SK-N-MC (cell line): ENCODE measurements around the gene PDE8A.

ENCODE experiments used
- DNase-seq: peaks from one replicate; pipeline ENCODE4 v3.0.0-alpha.2; 2011; ENCODE audit warnings: low read depth, low spot score
- H3K27ac ChIP-seq: fragments of 200-600 bp; sonication (generic); 2 replicates; pipeline ENCODE4 v1.5.1; 2016; ENCODE audit warnings: mixed run types
- H3K36me3 ChIP-seq: fragments of 200-600 bp; sonication (generic); 2 replicates; pipeline ENCODE4 v1.6.1; 2017; ENCODE audit warnings: antibody characterized with exemption, low read length, mixed read lengths; ENCODE audit not compliant: insufficient read depth
- H3K4me3 ChIP-seq: fragments of 200-600 bp; sonication (generic); 2 replicates; pipeline ENCODE4 v1.5.1; 2016
- H3K9ac ChIP-seq: fragments of 200-600 bp; sonication (generic); 2 replicates; pipeline ENCODE4 v1.8.0; 2017; ENCODE audit warnings: mixed run types, mixed read lengths; ENCODE audit not compliant: insufficient read length
- H3K9me3 ChIP-seq: fragments of 200-600 bp; sonication (generic); 2 replicates; pipeline ENCODE4 v1.6.1; 2017; ENCODE audit warnings: low read depth, mild to moderate bottlenecking, antibody characterized with exemption, low read length, moderate library complexity, mixed read lengths
- EZH2 ChIP-seq: fragments of 200-600 bp; sonication (generic); IDR thresholded peaks from one replicate; pipeline ENCODE4 v1.6.1; 2017; ENCODE audit warnings: antibody characterized with exemption
- FOXP2 ChIP-seq: optimal IDR thresholded peaks from 2 replicates; pipeline ENCODE3; 2011; ENCODE audit warnings: mild to moderate bottlenecking, moderate library complexity; ENCODE audit not compliant: insufficient read depth; ENCODE audit errors: extremely low read length, control extremely low read depth
- POLR2AphosphoS5 ChIP-seq: IDR thresholded peaks from 2 replicates; pipeline ENCODE4 v1.6.1; 2012; ENCODE audit warnings: mild to moderate bottlenecking, low read depth, low read length, borderline replicate concordance

Gene PDE8A

GRCh38 chr15:84981711-84982300 is at the start of gene PDE8A:
PDE8A (plus strand) TSS chr15:84981856; CDS start chr15:84982163, 307 bp downstream.
- no peak for DNase-seq
- peak within 1 kb of the TSS; percentile 82 for H3K9ac ChIP-seq
- peak within 1 kb of the TSS; percentile 85 for H3K27ac ChIP-seq
- TF ChIP-seq FOXP2: no peak
- no peak for TF ChIP-seq EZH2
- TF ChIP-seq POLR2AphosphoS5: no peak
- H3K4me3 ChIP-seq: peak within 1 kb of the TSS; percentile 99
- H3K9me3 ChIP-seq: no peaks in the 10 kb centered on the region
- no peaks in the 10 kb centered on the region for H3K36me3 ChIP-seq

GRCh38 chr15:84934942-84935729 is 46.5 kb upstream of the PDE8A start:
- no peaks in the 10 kb centered on the region for H3K9me3 ChIP-seq
- DNase-seq: no peak
- no peak overlapping the region for H3K9ac ChIP-seq
- H3K27ac ChIP-seq: no peak overlapping the region
- no peaks in the 10 kb centered on the region for H3K36me3 ChIP-seq
- H3K4me3 ChIP-seq: no peak overlapping the region
- TF ChIP-seq POLR2AphosphoS5: no peak

GRCh38 chr15:84937144-84937543 is 44.5 kb upstream of the PDE8A start:
- TF ChIP-seq EZH2 (no peak), FOXP2 (no peak), POLR2AphosphoS5 (no peak)
- Histone ChIP-seq H3K27ac (no peak overlapping the region), H3K9ac (no peak overlapping the region), H3K36me3 (no peaks in the 10 kb centered on the region), H3K9me3 (no peaks in the 10 kb centered on the region), H3K4me3 (no peak overlapping the region)
- no peak for DNase-seq

- DNase-seq: no peak
- Histone ChIP-seq H3K9me3 (no peaks in the 10 kb centered on the region), H3K27ac (no peak overlapping the region)
Measured at GRCh38 chr15:84938726-84939125, 42.9 kb upstream of the PDE8A start.

GRCh38 chr15:84940399-84940798 is 41.3 kb upstream of the PDE8A start:
- no peak overlapping the region for H3K27ac ChIP-seq
- no peak overlapping the region for H3K9ac ChIP-seq
- no peak overlapping the region for H3K4me3 ChIP-seq
- no peak for DNase-seq
- TF ChIP-seq POLR2AphosphoS5 (no peak), EZH2 (no peak), FOXP2 (no peak)
- no peaks in the 10 kb centered on the region for H3K9me3 ChIP-seq
- no peaks in the 10 kb centered on the region for H3K36me3 ChIP-seq

More at GRCh38 chr15:84938726-84939125, 42.9 kb upstream of the PDE8A start:
- H3K4me3 ChIP-seq: no peak overlapping the region
- TF ChIP-seq POLR2AphosphoS5 (no peak), FOXP2 (no peak), EZH2 (no peak)
- H3K36me3 ChIP-seq: no peaks in the 10 kb centered on the region
- H3K9ac ChIP-seq: no peak overlapping the region

GRCh38 chr15:84942456-84942855 is 39.2 kb upstream of the PDE8A start:
- no peak overlapping the region for H3K27ac ChIP-seq
- no peaks in the 10 kb centered on the region for H3K36me3 ChIP-seq
- no peak for DNase-seq
- H3K9me3 ChIP-seq: no peaks in the 10 kb centered on the region
- TF ChIP-seq POLR2AphosphoS5 (no peak), FOXP2 (no peak), EZH2 (no peak)
- no peak overlapping the region for H3K9ac ChIP-seq
- H3K4me3 ChIP-seq: no peak overlapping the region

GRCh38 chr15:84944311-84944710 is 37.3 kb upstream of the PDE8A start:
- Histone ChIP-seq H3K4me3 (no peak overlapping the region), H3K9ac (no peak overlapping the region), H3K27ac (no peak overlapping the region), H3K36me3 (no peaks in the 10 kb centered on the region), H3K9me3 (no peaks in the 10 kb centered on the region)
- DNase-seq: no peak
- TF ChIP-seq POLR2AphosphoS5 (no peak), EZH2 (no peak), FOXP2 (no peak)

GRCh38 chr15:84944861-84945260 is 36.8 kb upstream of the PDE8A start:
- no peaks in the 10 kb centered on the region for H3K36me3 ChIP-seq
- H3K27ac ChIP-seq: no peak overlapping the region
- H3K9me3 ChIP-seq: no peaks in the 10 kb centered on the region
- TF ChIP-seq EZH2: no peak
- no peak for TF ChIP-seq POLR2AphosphoS5
- no peak for TF ChIP-seq FOXP2
- no peak overlapping the region for H3K4me3 ChIP-seq
- no peak overlapping the region for H3K9ac ChIP-seq
- DNase-seq: no peak
